Natural killer cell (primary cell): Measurements from ENCODE around the gene SEL1L2. TPM values are rescaled to one million over a fixed set of nuclear protein-coding genes. Genes with fewer than 3 reads are reported as not detected.

ENCODE experiments used
- ATAC-seq, 3 donors: fragments of 150-1000 bp in 2 of 3; fragments of 200-7000 bp in 1 of 3; cut with Tn5 transposase; 1 replicate in 1 of 3; 2 replicates in 2 of 3; pipeline ENCODE4 v1.10.0; 2021; ENCODE audit warnings: mild to moderate bottlenecking in 2 of 3, moderate library complexity in 2 of 3
- DNase-seq, 2 donors: peaks; one replicate each; pipeline versions ENCODE4 v3.0.0 to v3.0.0-alpha.2; 2013 to 2021; ENCODE audit warnings: mixed read lengths in 1 of 2
- H3K27ac ChIP-seq: one replicate; pipeline ENCODE4 v1.5.1; 2013; ENCODE audit warnings: mild to moderate bottlenecking, low read length
- H3K27me3 ChIP-seq: one replicate; pipeline ENCODE4 v1.6.1; 2013; ENCODE audit warnings: low read length; ENCODE audit not compliant: control insufficient read depth, insufficient read depth
- H3K36me3 ChIP-seq: one replicate; pipeline ENCODE4 v1.6.1; 2013; ENCODE audit warnings: low read length; ENCODE audit not compliant: control insufficient read depth, insufficient read depth
- H3K4me1 ChIP-seq: one replicate; pipeline ENCODE4 v1.6.1; 2013; ENCODE audit warnings: low read length; ENCODE audit not compliant: control insufficient read depth, insufficient read depth
- H3K4me3 ChIP-seq: one replicate; pipeline ENCODE4 v1.5.1; 2013; ENCODE audit warnings: low read length
- H3K9me3 ChIP-seq: one replicate; pipeline ENCODE4 v1.6.1; 2013; ENCODE audit warnings: low read length; ENCODE audit not compliant: control insufficient read depth, insufficient read depth
- H3K27ac Mint-ChIP-seq, 2 donors: one replicate each; pipeline ENCODE4 v1.8.0; 2022; ENCODE audit warnings: mild to moderate bottlenecking in 2 of 2, mixed read lengths in 2 of 2, moderate library complexity in 1 of 2
- H3K27me3 Mint-ChIP-seq, 2 donors: one replicate each; pipeline ENCODE4 v1.8.0; 2022; ENCODE audit warnings: low read depth in 2 of 2, mixed read lengths in 2 of 2
- H3K36me3 Mint-ChIP-seq: one replicate; pipeline ENCODE4 v1.8.0; 2022; ENCODE audit warnings: mixed read lengths
- H3K4me1 Mint-ChIP-seq, 2 donors: one replicate each; pipeline ENCODE4 v1.8.0; 2022; ENCODE audit warnings: mixed read lengths in 2 of 2
- H3K4me3 Mint-ChIP-seq: one replicate; pipeline ENCODE4 v1.8.0; 2022; ENCODE audit warnings: mild to moderate bottlenecking, moderate library complexity, mixed read lengths
- H3K9me3 Mint-ChIP-seq, 2 donors: one replicate each; pipeline ENCODE4 v1.8.0; 2022; ENCODE audit warnings: mixed read lengths in 2 of 2
- WGBS: methylation state at CpG from one replicate; pipeline ENCODE4 v1.1.7; 2013; ENCODE audit warnings: missing lambda C conversion rate; ENCODE audit not compliant: insufficient coverage; 5-methylcytosine and 5-hydroxymethylcytosine counted together
- intact Hi-C: fragments of 100-400 bp; cut with micrococcal nuclease; formaldehyde crosslinking; loops from one replicate; pipeline ENCODE4 v1.14.2; 2022
- total RNA-seq, 4 donors: library from RNA; stranded (reverse); fragments of 120-200 nt in 1 of 4; gene quantifications; one replicate each; pipeline versions ENCODE4 v1.2.3 to v1.2.4, GENCODE V29; 2013 to 2022
- TF ChIP-seq, protein P1 (sequence below): fragments of 200-600 bp; IDR thresholded peaks from one replicate; pipeline ENCODE4 v1.8.0; 2022; ENCODE audit warnings: antibody characterized with exemption

Gene SEL1L2
- total RNA-seq, 3 donors from 2014 or later (not counting 1 experiment from before 2014, with no cell fraction given), result not detected

DNA sequence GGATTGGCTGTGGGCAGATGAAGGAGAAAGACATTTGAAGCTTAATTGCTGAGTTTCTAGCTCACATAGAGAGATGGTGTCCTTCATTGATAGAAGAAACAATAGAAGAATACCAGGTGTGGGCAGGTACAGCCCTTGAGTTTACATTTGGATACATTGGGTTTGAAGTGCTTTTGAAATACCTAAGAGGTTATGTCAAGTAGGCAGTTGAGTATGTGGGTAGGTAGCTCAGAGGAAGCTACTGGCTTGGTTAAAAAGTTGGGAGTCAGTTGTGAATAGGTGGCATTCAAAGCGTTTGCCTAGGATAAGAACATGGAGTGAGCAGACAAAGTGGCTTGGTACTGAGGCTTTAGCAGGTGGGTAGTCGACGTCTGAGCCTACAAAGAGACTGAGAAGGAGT lies 180.6 kb downstream of the SEL1L2 start:
- Mint-ChIP-seq H3K27ac (no peak overlapping the region), H3K4me3 (no peak overlapping the region), H3K9me3 (no peaks in the 10 kb centered on the region), H3K4me1 (no peaks in the 10 kb centered on the region), H3K36me3 (peaks cover 9% of the 10 kb centered on the region), H3K27me3 (no peaks in the 10 kb centered on the region)
- ATAC-seq, result no peak
- H3K27ac ChIP-seq, result no peak overlapping the region
- TF ChIP-seq, protein P1, sequence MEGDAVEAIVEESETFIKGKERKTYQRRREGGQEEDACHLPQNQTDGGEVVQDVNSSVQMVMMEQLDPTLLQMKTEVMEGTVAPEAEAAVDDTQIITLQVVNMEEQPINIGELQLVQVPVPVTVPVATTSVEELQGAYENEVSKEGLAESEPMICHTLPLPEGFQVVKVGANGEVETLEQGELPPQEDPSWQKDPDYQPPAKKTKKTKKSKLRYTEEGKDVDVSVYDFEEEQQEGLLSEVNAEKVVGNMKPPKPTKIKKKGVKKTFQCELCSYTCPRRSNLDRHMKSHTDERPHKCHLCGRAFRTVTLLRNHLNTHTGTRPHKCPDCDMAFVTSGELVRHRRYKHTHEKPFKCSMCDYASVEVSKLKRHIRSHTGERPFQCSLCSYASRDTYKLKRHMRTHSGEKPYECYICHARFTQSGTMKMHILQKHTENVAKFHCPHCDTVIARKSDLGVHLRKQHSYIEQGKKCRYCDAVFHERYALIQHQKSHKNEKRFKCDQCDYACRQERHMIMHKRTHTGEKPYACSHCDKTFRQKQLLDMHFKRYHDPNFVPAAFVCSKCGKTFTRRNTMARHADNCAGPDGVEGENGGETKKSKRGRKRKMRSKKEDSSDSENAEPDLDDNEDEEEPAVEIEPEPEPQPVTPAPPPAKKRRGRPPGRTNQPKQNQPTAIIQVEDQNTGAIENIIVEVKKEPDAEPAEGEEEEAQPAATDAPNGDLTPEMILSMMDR, result no peak
- no peak for DNase-seq
- no peaks in the 10 kb centered on the region for H3K27me3 ChIP-seq
- no peaks in the 10 kb centered on the region for H3K9me3 ChIP-seq
- peaks cover 79% of the 10 kb centered on the region for H3K36me3 ChIP-seq
- intact Hi-C loops, result no loop called here
- WGBS, result 99% methylated on average over 3 of the region's 3 CpGs
- no peak overlapping the region for H3K4me3 ChIP-seq
- no peaks in the 10 kb centered on the region for H3K4me1 ChIP-seq

DNA sequence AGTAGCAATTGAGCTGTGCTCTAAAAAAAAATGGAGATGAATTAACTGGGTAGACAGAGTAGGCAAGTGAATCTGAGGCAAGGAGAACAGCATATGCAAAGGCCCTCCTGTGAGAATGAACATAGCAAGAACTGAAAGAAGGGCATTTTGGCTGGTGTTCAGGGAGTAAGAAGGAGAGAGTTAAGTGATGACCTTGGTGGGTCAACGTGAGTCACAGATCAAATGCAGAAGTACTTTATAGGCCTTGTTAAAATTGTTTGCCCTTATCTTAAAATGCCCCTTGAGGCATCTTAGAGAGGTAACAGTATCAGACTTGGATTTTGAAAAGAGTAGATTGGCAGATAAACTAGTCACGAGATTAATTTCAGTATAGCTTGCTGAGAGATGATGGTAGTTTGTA lies 181.0 kb downstream of the SEL1L2 start:
- 77% methylated on average over 2 of the region's 2 CpGs for WGBS
- Histone ChIP-seq H3K4me3 (no peak overlapping the region), H3K9me3 (no peaks in the 10 kb centered on the region), H3K4me1 (no peaks in the 10 kb centered on the region), H3K27me3 (no peaks in the 10 kb centered on the region), H3K36me3 (peaks cover 77% of the 10 kb centered on the region), H3K27ac (no peak overlapping the region)
- Mint-ChIP-seq H3K4me1 (no peaks in the 10 kb centered on the region), H3K9me3 (no peaks in the 10 kb centered on the region), H3K27ac (no peak overlapping the region), H3K27me3 (no peaks in the 10 kb centered on the region), H3K4me3 (no peak overlapping the region), H3K36me3 (peaks cover 9% of the 10 kb centered on the region)
- DNase-seq (no peak), ATAC-seq (no peak)
- TF ChIP-seq, protein P1, result no peak
- intact Hi-C loops, result no loop called here

DNA sequence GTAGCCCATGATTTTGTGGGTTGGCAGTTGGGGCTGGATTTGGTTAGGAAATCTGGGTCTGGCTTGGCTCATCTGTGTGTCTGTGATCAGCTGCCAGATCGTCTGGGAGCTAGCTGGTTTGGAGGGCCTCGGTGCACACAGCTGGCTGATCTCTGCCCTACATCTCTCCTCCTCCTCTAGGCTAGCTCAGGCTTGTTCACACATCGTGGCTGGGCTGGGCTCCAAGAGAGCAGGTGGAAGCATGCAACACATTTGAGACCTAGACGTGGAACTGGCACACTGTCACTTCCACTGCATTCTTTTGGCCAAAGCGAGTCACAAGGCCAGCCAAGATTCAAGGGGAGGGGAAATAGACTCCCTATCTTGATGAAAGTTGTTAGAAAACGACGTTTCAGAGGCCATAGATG lies 189.7 kb downstream of the SEL1L2 start:
- no peak overlapping the region for H3K4me3 Mint-ChIP-seq
- H3K36me3 Mint-ChIP-seq, result peaks cover 6% of the 10 kb centered on the region

DNA sequence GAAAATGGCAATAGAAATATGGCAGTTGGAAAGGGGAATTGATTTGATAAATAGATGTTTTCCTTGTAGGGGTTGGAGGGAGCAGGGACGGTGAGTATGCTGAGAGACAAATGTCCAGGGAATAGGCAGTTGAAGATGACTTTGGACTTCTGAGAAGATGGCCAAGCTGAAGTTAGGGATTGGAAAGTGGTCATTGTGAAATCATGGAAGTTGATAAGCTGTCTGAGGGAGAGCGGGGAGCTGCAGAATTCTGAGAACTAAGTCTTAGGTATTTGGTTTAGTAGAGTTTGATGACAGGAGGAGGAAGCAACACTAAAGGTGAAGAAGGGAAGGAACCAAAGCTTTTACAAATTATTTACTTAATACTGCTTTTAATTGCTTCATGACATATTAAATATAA lies 190.4 kb downstream of the SEL1L2 start:
- Mint-ChIP-seq H3K4me3 (no peak overlapping the region), H3K4me1 (peaks cover 0 to 6% of the 10 kb centered on the region in 2 donors), H3K36me3 (peaks cover 6% of the 10 kb centered on the region), H3K27me3 (no peaks in the 10 kb centered on the region), H3K27ac (no peak overlapping the region), H3K9me3 (no peaks in the 10 kb centered on the region)
- Histone ChIP-seq H3K4me3 (no peak overlapping the region), H3K27me3 (no peaks in the 10 kb centered on the region), H3K36me3 (peaks cover 67% of the 10 kb centered on the region), H3K27ac (no peak overlapping the region), H3K9me3 (no peaks in the 10 kb centered on the region), H3K4me1 (no peaks in the 10 kb centered on the region)
- TF ChIP-seq, protein P1, result no peak
- WGBS, result 96% methylated on average over 2 of the region's 2 CpGs
- ATAC-seq (no peak), DNase-seq (no peak)
- intact Hi-C loops, result no loop called here

More for the DNA sequence above, 189.7 kb downstream of the SEL1L2 start:
- no peak overlapping the region for H3K27ac ChIP-seq
- TF ChIP-seq, protein P1, result no peak
- no peaks in the 10 kb centered on the region for H3K9me3 Mint-ChIP-seq
- no peak overlapping the region for H3K27ac Mint-ChIP-seq
- 74% methylated on average over 6 of the region's 7 CpGs for WGBS
- no peak for DNase-seq
- H3K4me1 Mint-ChIP-seq, result peaks cover 0 to 6% of the 10 kb centered on the region in 2 donors
- ATAC-seq, result no peak
- H3K9me3 ChIP-seq, result no peaks in the 10 kb centered on the region
- intact Hi-C loops, result no loop called here
- H3K36me3 ChIP-seq, result peaks cover 65% of the 10 kb centered on the region
- H3K4me3 ChIP-seq, result no peak overlapping the region
- H3K27me3 ChIP-seq, result no peaks in the 10 kb centered on the region
- H3K27me3 Mint-ChIP-seq, result no peaks in the 10 kb centered on the region
- no peaks in the 10 kb centered on the region for H3K4me1 ChIP-seq
